ENCODE results near the gene FCAMR. TPM values are rescaled to one million over a fixed set of nuclear protein-coding genes. Genes with fewer than 3 reads are reported as not detected.

The FCAMR gene
- total RNA-seq, 4 donors from 2014 or later: not detected

DNA sequence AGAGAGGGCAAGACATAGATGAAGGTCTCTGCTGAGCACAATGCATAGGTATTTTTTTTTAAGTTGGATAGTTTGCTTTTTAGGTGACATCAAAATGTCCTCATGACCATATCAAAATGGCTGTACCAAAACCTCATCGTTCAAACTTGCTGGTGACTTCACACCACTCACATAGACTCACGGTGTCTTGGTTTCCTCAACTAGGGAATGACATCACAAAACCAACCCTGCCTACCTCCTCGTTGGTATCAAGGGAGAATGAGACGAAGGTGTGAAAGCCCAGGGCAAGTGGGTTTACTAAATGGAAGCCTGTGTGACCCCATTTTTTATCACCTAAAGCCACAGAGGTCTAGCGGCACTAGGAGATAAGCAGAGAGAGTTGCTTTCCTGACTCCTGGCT lies 25.6 kb downstream of the FCAMR start:
- no peak for TF ChIP-seq POLR2A (IDR thresholded peaks at IDR 0.05)
- TF ChIP-seq, protein P1, sequence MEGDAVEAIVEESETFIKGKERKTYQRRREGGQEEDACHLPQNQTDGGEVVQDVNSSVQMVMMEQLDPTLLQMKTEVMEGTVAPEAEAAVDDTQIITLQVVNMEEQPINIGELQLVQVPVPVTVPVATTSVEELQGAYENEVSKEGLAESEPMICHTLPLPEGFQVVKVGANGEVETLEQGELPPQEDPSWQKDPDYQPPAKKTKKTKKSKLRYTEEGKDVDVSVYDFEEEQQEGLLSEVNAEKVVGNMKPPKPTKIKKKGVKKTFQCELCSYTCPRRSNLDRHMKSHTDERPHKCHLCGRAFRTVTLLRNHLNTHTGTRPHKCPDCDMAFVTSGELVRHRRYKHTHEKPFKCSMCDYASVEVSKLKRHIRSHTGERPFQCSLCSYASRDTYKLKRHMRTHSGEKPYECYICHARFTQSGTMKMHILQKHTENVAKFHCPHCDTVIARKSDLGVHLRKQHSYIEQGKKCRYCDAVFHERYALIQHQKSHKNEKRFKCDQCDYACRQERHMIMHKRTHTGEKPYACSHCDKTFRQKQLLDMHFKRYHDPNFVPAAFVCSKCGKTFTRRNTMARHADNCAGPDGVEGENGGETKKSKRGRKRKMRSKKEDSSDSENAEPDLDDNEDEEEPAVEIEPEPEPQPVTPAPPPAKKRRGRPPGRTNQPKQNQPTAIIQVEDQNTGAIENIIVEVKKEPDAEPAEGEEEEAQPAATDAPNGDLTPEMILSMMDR (IDR thresholded peaks at IDR 0.05): no peak
- H3K27ac ChIP-seq: no peak overlapping the region

DNA sequence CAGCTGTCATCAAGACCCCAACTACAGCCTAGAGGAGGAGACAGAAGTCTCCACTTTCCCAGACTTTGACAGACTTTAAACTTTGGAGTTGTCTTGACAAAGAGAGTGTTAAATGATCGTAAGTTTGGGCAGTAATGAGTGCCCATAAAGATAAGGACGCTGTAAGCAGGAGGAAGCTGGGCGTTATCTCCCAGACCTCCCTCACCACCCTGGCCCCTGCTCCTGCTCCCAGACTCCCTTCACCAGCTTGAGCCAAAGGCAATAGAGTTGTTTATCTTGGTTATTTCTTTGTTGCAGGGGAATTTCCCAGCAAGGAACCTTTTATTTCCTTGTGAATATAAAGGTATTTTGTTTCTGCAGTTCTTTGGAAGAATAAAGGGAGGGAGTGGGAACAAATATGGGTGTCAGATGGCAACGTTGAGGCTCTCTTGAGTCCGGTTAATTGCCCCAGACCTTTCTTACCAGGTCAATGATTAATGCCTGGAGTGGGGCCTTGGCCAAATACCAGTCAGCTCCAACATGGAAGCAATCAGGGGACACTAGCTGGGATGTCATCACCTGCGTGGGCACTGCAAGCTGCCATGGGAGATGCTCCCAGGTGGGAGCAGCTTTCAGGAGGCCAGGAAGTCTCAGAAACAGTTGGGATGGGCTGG lies 28.4 kb downstream of the FCAMR start:
- Histone ChIP-seq H3K4me1 (no peaks in the 10 kb centered on the region), H3K27ac (no peak overlapping the region), H3K4me3 (no peak overlapping the region), H3K27me3 (no peaks in the 10 kb centered on the region), H3K9me3 (no peaks in the 10 kb centered on the region), H3K36me3 (no peaks in the 10 kb centered on the region)
- TF ChIP-seq, protein P1 (IDR thresholded peaks at IDR 0.05): no peak
- TF ChIP-seq POLR2A (IDR thresholded peaks at IDR 0.05): no peak
- DNase-seq: no peak
- intact Hi-C loops (cut with DNase I; ENCODE audit: low total_unique reads): no loop called here

More for the DNA sequence above, 25.6 kb downstream of the FCAMR start:
- H3K4me1 ChIP-seq: no peaks in the 10 kb centered on the region
- no peaks in the 10 kb centered on the region for H3K27me3 ChIP-seq
- H3K4me3 ChIP-seq: no peak overlapping the region
- intact Hi-C loops (cut with DNase I; ENCODE audit: low total_unique reads): no loop called here
- H3K9me3 ChIP-seq: no peaks in the 10 kb centered on the region
- no peak for DNase-seq
- no peaks in the 10 kb centered on the region for H3K36me3 ChIP-seq

DNA sequence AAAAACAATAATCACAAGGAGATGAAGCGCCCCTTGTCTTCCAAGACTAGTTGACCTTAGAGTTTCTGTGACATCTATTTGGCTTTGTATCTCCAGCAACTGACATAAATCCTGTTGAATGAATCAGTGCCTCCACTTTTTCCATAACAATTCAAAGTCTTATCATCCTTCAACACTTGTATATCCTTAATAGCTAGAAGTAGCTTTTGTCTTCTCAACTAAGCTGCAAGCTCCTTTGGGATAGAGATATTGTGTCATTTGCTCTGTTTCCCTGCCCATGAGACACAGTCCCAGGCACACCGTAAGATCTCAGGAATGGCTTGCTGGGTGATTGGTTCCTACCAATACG lies 29.7 kb downstream of the FCAMR start:
- Histone ChIP-seq H3K9me3 (no peaks in the 10 kb centered on the region), H3K4me1 (no peaks in the 10 kb centered on the region), H3K4me3 (no peak overlapping the region), H3K27me3 (no peaks in the 10 kb centered on the region), H3K36me3 (no peaks in the 10 kb centered on the region), H3K27ac (no peak overlapping the region)
- intact Hi-C loops (cut with DNase I; ENCODE audit: low total_unique reads): no loop called here
- DNase-seq: no peak
- TF ChIP-seq POLR2A (IDR thresholded peaks at IDR 0.05): no peak
- TF ChIP-seq, protein P1 (IDR thresholded peaks at IDR 0.05): no peak

DNA sequence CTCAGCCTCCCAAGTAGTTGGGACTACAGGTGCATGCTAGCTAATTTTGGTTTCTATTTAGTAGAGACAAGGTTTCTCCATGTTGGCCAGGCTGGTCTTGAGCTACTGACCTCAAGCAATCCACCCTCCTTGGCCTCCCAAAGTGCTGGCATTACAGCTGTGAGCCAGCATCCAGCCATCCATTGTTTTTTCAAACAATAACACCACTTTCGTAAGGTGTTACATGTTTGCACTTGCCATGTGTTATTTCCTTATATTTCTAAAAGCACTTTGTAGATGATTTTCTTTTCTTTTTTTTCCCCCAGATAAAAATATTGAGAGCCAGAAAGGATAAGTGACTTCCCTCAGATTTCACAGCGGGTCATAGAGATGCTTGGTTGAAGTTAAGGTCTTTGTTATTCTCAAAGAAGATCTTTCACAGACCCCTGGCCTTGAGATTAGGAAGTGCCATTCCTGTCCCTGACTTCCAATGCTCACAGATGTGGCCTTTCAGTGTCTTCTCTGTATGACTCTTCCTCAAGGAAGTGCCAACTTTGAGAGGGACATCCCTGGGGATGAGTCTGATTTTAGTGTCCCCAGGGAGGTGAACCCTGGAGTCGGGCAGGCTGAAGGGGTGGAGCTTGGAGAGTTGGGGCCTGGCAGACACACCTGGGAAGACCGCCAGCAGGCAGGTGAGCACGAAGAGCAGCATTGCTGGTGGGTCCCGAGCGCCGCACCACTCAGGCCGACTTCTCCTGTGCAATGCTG lies 30.2 kb downstream of the FCAMR start:
- intact Hi-C loops (cut with DNase I; ENCODE audit: low total_unique reads): no loop called here
- no peaks in the 10 kb centered on the region for H3K4me1 ChIP-seq
- no peaks in the 10 kb centered on the region for H3K36me3 ChIP-seq
- no peak for DNase-seq
- no peak overlapping the region for H3K27ac ChIP-seq
- no peaks in the 10 kb centered on the region for H3K27me3 ChIP-seq
- no peaks in the 10 kb centered on the region for H3K9me3 ChIP-seq
- TF ChIP-seq, protein P1 (IDR thresholded peaks at IDR 0.05): no peak
- no peak for TF ChIP-seq POLR2A (IDR thresholded peaks at IDR 0.05)
- H3K4me3 ChIP-seq: no peak overlapping the region

DNA sequence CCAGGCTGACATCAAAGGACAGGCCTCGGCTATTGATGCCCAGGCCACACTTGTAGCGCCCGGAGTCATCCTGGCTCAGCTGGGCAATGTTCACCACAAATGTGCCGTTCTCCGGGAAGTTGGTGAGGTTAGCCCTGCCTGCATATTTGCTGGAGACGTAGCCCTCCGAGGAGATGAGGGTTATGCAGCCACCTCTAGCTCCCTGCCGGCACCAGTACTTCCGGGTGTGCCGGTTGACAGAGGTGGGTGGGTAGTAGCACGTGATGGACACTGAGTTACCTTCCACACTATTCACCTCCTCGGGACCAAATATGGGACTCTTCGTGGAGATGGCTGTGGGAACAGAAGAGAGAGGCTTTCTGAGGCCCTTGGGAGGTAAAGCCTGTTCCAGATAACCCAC lies 31.1 kb downstream of the FCAMR start:
- Histone ChIP-seq H3K36me3 (no peaks in the 10 kb centered on the region), H3K9me3 (no peaks in the 10 kb centered on the region), H3K4me3 (no peak overlapping the region), H3K27me3 (no peaks in the 10 kb centered on the region), H3K27ac (no peak overlapping the region), H3K4me1 (no peaks in the 10 kb centered on the region)
- no peak for TF ChIP-seq POLR2A (IDR thresholded peaks at IDR 0.05)
- TF ChIP-seq, protein P1 (IDR thresholded peaks at IDR 0.05): no peak
- intact Hi-C loops (cut with DNase I; ENCODE audit: low total_unique reads): no loop called here
- DNase-seq: no peak

Data from uterus (tissue), 4 donors.